GM18508 (cell line): ENCODE data around the gene C19orf81.

Source experiments
- ATAC-seq: cut with Tn5 transposase; IDR thresholded peaks from one replicate; pipeline ENCODE4 v1.9.1; 2021; ENCODE audit warnings: moderate number of reproducible peaks; ENCODE audit not compliant: insufficient read depth, unreplicated experiment

C19orf81 gene

GRCh38 chr19:50705422-50706019 is 56.3 kb downstream of the C19orf81 start:
- no peak for ATAC-seq

GRCh38 chr19:50706387-50706786 is 57.1 kb downstream of the C19orf81 start:
- ATAC-seq, result no peak

- no peak for ATAC-seq
Measured at GRCh38 chr19:50708179-50708879, 59.1 kb downstream of the C19orf81 start.
